ENCODE measurements around the gene GLIS1.

Gene GLIS1

DNA sequence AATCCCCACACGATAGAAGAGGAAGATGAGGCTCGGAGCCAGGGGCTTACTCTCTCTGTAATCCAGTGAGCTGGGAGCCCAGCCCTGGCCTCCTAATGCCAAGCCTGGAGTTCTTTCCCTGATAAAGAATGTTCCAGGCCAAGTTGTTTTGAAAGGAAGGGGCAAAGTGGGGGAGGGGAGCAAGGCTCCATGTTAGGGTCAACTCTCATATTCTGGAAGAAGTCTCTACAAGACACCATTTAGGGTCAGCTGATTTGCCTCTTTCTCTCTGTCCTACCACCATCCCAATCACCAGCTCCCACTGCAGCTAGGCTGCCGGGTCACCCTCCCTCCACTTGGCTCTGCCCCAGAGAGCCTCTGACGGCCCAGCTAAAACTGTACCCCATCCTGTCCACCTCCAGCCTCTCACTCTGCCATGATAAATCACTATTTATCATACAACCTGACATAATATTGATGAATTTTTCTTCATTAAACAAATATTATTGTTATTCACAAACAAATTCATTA lies 95.0 kb downstream of the GLIS1 start:
- no peak for DNase-seq
- Histone ChIP-seq H3K36me3 (replicated peaks) (no peaks in the 10 kb centered on the region), H3K27ac (no peak overlapping the region), H3K4me3 (ENCODE audit: low read depth, low read length) (no peak overlapping the region), H3K27me3 (replicated peaks) (no peaks in the 10 kb centered on the region)
- in situ Hi-C loops (cut with HindIII; ENCODE audit: low pct_ligation_motif_present, low sequenced_read_pairs), result no loop called here
- TF ChIP-seq CTCF (IDR thresholded peaks at IDR 0.05; ENCODE audit: low read depth, low read length, missing control alignments), result no peak

GRCh38 chr1:53643041-53643880 lies 95.7 kb downstream of the GLIS1 start:
- no peak for TF ChIP-seq CTCF (IDR thresholded peaks at IDR 0.05; ENCODE audit: low read depth, low read length, missing control alignments)
- Histone ChIP-seq H3K27me3 (replicated peaks) (no peaks in the 10 kb centered on the region), H3K27ac (no peak overlapping the region), H3K36me3 (replicated peaks) (no peaks in the 10 kb centered on the region), H3K4me3 (ENCODE audit: low read depth, low read length) (no peak overlapping the region)
- DNase-seq, result no peak
- in situ Hi-C loops (cut with HindIII; ENCODE audit: low pct_ligation_motif_present, low sequenced_read_pairs), result no loop called here

DNA sequence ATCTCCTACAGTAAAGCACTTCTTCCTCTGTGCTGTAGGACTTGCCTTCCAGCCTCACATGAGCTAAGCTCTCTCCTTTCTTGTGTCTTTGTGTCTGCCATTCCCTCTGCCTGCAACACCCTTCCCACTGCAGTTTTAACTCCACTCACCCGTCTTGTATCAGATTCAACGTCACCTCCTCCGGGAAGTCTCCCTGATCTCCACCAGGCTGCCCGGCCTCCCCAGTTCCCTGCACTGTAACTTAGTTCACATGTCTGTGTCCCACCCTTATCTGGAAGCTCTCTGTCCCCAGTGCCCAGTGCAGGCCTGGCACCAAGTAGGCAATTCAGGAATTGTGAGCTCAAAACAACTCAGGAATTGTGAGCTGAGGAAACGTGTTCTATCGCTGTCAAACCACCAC lies 96.4 kb downstream of the GLIS1 start:
- in situ Hi-C loops (cut with HindIII; ENCODE audit: low pct_ligation_motif_present, low sequenced_read_pairs), result no loop called here
- no peak for DNase-seq
- H3K4me3 ChIP-seq (ENCODE audit: low read depth, low read length), result no peak overlapping the region
- TF ChIP-seq CTCF (IDR thresholded peaks at IDR 0.05; ENCODE audit: low read depth, low read length, missing control alignments), result no peak
- H3K27ac ChIP-seq, result no peak overlapping the region
- no peaks in the 10 kb centered on the region for H3K36me3 ChIP-seq (replicated peaks)
- no peaks in the 10 kb centered on the region for H3K27me3 ChIP-seq (replicated peaks)

DNA sequence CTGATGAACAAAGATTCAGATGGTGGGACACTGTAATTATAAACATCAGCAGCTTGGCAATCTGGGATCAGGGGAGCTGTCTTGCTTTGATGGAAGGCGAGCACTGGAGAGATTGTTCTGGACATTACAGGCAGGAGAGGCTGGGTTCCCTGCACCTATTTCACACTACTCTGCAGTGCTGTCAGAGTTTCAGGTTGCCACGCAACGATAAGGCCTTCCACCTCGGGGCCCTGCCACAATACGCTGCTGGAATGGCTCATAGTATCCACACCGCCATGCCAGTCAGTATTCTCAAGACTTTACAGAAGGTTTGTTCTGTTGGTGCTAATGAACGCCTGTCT lies 96.8 kb downstream of the GLIS1 start:
- no peak overlapping the region for H3K27ac ChIP-seq
- no peaks in the 10 kb centered on the region for H3K36me3 ChIP-seq (replicated peaks)
- no peak for TF ChIP-seq CTCF (IDR thresholded peaks at IDR 0.05; ENCODE audit: low read depth, low read length, missing control alignments)
- no peak overlapping the region for H3K4me3 ChIP-seq (ENCODE audit: low read depth, low read length)
- in situ Hi-C loops (cut with HindIII; ENCODE audit: low pct_ligation_motif_present, low sequenced_read_pairs), result no loop called here
- H3K27me3 ChIP-seq (replicated peaks), result no peaks in the 10 kb centered on the region
- no peak for DNase-seq

DNA sequence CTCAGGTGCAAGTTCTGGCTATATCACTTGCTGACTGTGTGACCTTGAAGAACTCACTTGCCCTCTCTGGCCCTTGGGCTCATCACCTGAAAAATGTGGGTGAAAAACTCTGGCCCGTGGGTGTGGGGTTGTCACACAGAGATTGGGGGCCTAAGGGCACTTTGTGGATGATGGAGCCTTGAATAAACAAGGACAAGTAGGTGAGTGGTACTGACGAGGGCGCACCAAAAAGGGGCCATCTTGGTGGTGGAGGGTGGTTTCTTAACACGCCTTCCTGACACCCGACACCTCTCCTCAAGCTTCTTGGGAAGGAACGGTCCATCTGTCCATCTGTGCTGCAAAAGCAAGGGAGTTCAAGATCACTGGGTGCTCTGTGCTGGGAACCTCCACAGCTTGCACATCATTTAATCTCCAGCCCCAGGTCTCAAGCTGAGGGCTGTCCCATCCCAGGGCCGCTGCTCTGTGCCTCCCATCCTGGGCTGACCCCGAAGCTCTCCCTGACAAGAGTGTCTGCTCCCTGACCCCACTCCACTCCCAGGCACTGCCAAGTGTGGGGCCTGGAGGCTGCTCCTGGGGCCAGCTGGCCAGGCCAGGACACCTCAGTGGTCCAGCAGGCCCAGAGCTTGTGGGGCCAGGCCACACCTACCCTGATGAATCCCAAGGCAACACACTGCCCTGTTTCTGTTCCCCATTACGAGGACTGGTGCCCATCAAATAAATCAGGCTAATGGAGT lies 97.3 kb downstream of the GLIS1 start:
- H3K27me3 ChIP-seq (replicated peaks), result no peaks in the 10 kb centered on the region
- no peak overlapping the region for H3K27ac ChIP-seq
- H3K4me3 ChIP-seq (ENCODE audit: low read depth, low read length), result no peak overlapping the region
- in situ Hi-C loops (cut with HindIII; ENCODE audit: low pct_ligation_motif_present, low sequenced_read_pairs), result no loop called here
- DNase-seq, result no peak
- TF ChIP-seq CTCF (IDR thresholded peaks at IDR 0.05; ENCODE audit: low read depth, low read length, missing control alignments), result no peak
- H3K36me3 ChIP-seq (replicated peaks), result no peaks in the 10 kb centered on the region
